Cardiac septum (tissue), 1 donor: ENCODE measurements around the gene CAST. TPM values are rescaled to one million over a fixed set of nuclear protein-coding genes. Genes with fewer than 3 reads are reported as not detected.
A peak's percentile ranks its signal among the peaks of the same experiment; 100 is the strongest.
"Not testable (repeated sequence)": the region's sequence is repeated elsewhere in the genome, so short reads cannot be mapped to it uniquely, and the experiment has no call there.

Source experiments
- DNase-seq: peaks from one replicate; pipeline ENCODE4 v3.0.0-alpha.2; 2020; ENCODE audit warnings: low spot score
- intact Hi-C: fragments of 100-400 bp; cut with DNase I; formaldehyde crosslinking; loops from one replicate; pipeline ENCODE4 v1.14.0; 2022
- total RNA-seq: library from RNA; stranded (reverse); fragmentation: NEBNext Ultra II Directional; extraction: Animal tissue kit (Norgen Biotek cat#: 25700); gene quantifications from one replicate; pipeline ENCODE4 v1.2.1, GENCODE V29; 2021
- donor health status: DM: no; HTN: no; CAD: no.

The CAST gene
- total RNA-seq, 1 donor from 2014 or later: 449 TPM

GRCh38 chr5:96733771-96734500 lies 71.8 kb downstream of the CAST start:
- DNase-seq: no peak
- intact Hi-C loops: no loop called here

GRCh38 chr5:96734871-96735325 lies 72.7 kb downstream of the CAST start:
- DNase-seq: no peak
- intact Hi-C loops: no loop called here

- intact Hi-C loops: no loop called here
- no peak for DNase-seq
Observed at GRCh38 chr5:96736937-96737336, 74.8 kb downstream of the CAST start.

- intact Hi-C loops: loop anchor here (5.0 to 10.0 kb wide), 4 partner anchors 66 to 396 kb away; partner anchors contain the start of genes CAST, ERAP1 and LNPEP
- no peak for DNase-seq
Observed at GRCh38 chr5:96741106-96741505, 78.9 kb downstream of the CAST start.

- intact Hi-C loops: loop anchor here (1.0 to 10.0 kb wide), 5 partner anchors 40 to 397 kb away; partner anchors contain the start of genes CAST, ERAP1 and LNPEP
- DNase-seq: no peak
Observed at GRCh38 chr5:96741891-96742309, 79.7 kb downstream of the CAST start.

- intact Hi-C loops: loop anchor here (1.0 to 10.0 kb wide), 5 partner anchors 40 to 398 kb away; partner anchors contain the start of genes CAST, ERAP1 and LNPEP
- no peak for DNase-seq
Observed at GRCh38 chr5:96742538-96742937, 80.4 kb downstream of the CAST start.

GRCh38 chr5:96743065-96743768 lies 81.0 kb downstream of the CAST start:
- intact Hi-C loops: loop anchor here (5.0 to 10.0 kb wide), 4 partner anchors 64 to 398 kb away; partner anchors contain the start of genes CAST, ERAP1 and LNPEP
- peak; percentile 80 for DNase-seq

GRCh38 chr5:96743805-96744204 lies 81.6 kb downstream of the CAST start:
- intact Hi-C loops: loop anchor here (5.0 to 10.0 kb wide), 4 partner anchors 63 to 399 kb away; partner anchors contain the start of genes CAST, ERAP1 and LNPEP
- no peak for DNase-seq

GRCh38 chr5:96744218-96744617 lies 82.0 kb downstream of the CAST start:
- not testable (repeated sequence) for DNase-seq
- intact Hi-C loops: loop anchor here (5.0 to 10.0 kb wide), 4 partner anchors 63 to 399 kb away; partner anchors contain the start of genes CAST, ERAP1 and LNPEP

GRCh38 chr5:96745025-96745424 lies 82.8 kb downstream of the CAST start:
- intact Hi-C loops: loop anchor here (10.0 kb wide), 2 partner anchors 190 to 400 kb away; partner anchors contain the start of gene LNPEP
- no peak for DNase-seq

GRCh38 chr5:96745844-96746531 lies 83.8 kb downstream of the CAST start:
- DNase-seq: no peak
- intact Hi-C loops: loop anchor here (10.0 kb wide), 2 partner anchors 189 to 401 kb away; partner anchors contain the start of gene LNPEP

GRCh38 chr5:96747720-96748119 lies 85.5 kb downstream of the CAST start:
- intact Hi-C loops: loop anchor here (10.0 kb wide), 2 partner anchors 187 to 403 kb away; partner anchors contain the start of gene LNPEP
- no peak for DNase-seq

- no peak for DNase-seq
- intact Hi-C loops: loop anchor here (5.0 kb wide), 1 partner anchor 412 kb away; no protein-coding TSS in a partner anchor
Observed at GRCh38 chr5:96750110-96750822, 88.1 kb downstream of the CAST start.

- DNase-seq: no peak
- intact Hi-C loops: loop anchor here (5.0 kb wide), 1 partner anchor 411 kb away; no protein-coding TSS in a partner anchor
Observed at GRCh38 chr5:96751203-96752169, 89.3 kb downstream of the CAST start.

GRCh38 chr5:96752341-96753016 lies 90.3 kb downstream of the CAST start:
- DNase-seq: no peak
- intact Hi-C loops: loop anchor here (5.0 kb wide), 1 partner anchor 410 kb away; no protein-coding TSS in a partner anchor

GRCh38 chr5:96753017-96753397 lies 90.8 kb downstream of the CAST start:
- no peak for DNase-seq
- intact Hi-C loops: loop anchor here (5.0 kb wide), 1 partner anchor 409 kb away; no protein-coding TSS in a partner anchor

GRCh38 chr5:96753848-96754247 lies 91.7 kb downstream of the CAST start:
- intact Hi-C loops: loop anchor here (5.0 kb wide), 1 partner anchor 408 kb away; no protein-coding TSS in a partner anchor
- DNase-seq: no peak
